Spleen (tissue), 11 donors: Measurements from ENCODE around the gene KRT10. TPM values are rescaled to one million over a fixed set of nuclear protein-coding genes. Genes with fewer than 3 reads are reported as not detected.
A peak's percentile ranks its signal among the peaks of the same experiment; 100 is the strongest.

Experiments
- DNase-seq: peaks from one replicate; pipeline ENCODE4 v3.0.0-alpha.2; 2020
- H3K27ac ChIP-seq, 8 donors: fragments of 200-600 bp; sonication (generic) in 7 of 8; 1 replicate in 4 of 8; 2 replicates in 4 of 8; pipeline versions ENCODE4 v1.5.0 to v1.8.0; 2016 to 2021; ENCODE audit warnings: inconsistent platforms in 4 of 8, mild to moderate bottlenecking in 4 of 8, moderate library complexity in 1 of 8
- H3K27me3 ChIP-seq, 7 donors: fragments of 200-600 bp; sonication (generic) in 6 of 7; replicated peaks in 1 of 7; 1 replicate in 4 of 7; 2 replicates in 3 of 7; pipeline versions ENCODE4 v1.5.0 to v1.8.0; 2016 to 2021; ENCODE audit warnings: inconsistent platforms in 3 of 7, mild to moderate bottlenecking in 1 of 7
- H3K36me3 ChIP-seq, 6 donors: fragments of 200-600 bp; sonication (generic) in 5 of 6; 1 replicate in 4 of 6; 2 replicates in 2 of 6; pipeline versions ENCODE4 v1.5.0 to v1.8.0; 2016 to 2021; ENCODE audit warnings: inconsistent platforms in 2 of 6
- H3K4me1 ChIP-seq, 6 donors: fragments of 200-600 bp; sonication (generic) in 5 of 6; 1 replicate in 3 of 6; 2 replicates in 3 of 6; pipeline versions ENCODE4 v1.5.0 to v1.8.0; 2016 to 2021; ENCODE audit warnings: inconsistent platforms in 3 of 6
- H3K4me3 ChIP-seq, 8 donors: fragments of 200-600 bp; sonication (generic) in 7 of 8; 1 replicate in 4 of 8; 2 replicates in 4 of 8; pipeline versions ENCODE4 v1.5.0 to v1.8.0; 2016 to 2021; ENCODE audit warnings: inconsistent platforms in 4 of 8, mild to moderate bottlenecking in 4 of 8, moderate library complexity in 2 of 8
- H3K9me3 ChIP-seq, 8 donors: fragments of 200-600 bp; sonication (generic) in 7 of 8; 1 replicate in 4 of 8; 2 replicates in 4 of 8; pipeline versions ENCODE4 v1.5.0 to v1.8.0; 2016 to 2021; ENCODE audit warnings: inconsistent platforms in 4 of 8
- CTCF ChIP-seq, 11 experiments: fragments of 200-600 bp in 7 of 11; fragments of 450-650 bp in 4 of 11; sonication (generic) in 4 of 11; IDR thresholded peaks in 8 of 11; conservative IDR thresholded peaks in 3 of 11; 1 replicate in 7 of 11; 2 replicates in 4 of 11; pipeline versions ENCODE4 v1.4.0 to v1.8.0; 2016 to 2021; ENCODE audit warnings: antibody characterized with exemption in 11 of 11, inconsistent platforms in 4 of 11, mild to moderate bottlenecking in 1 of 11
- POLR2A ChIP-seq, 3 donors: fragments of 450-650 bp; IDR thresholded peaks; one replicate each; pipeline ENCODE4 v1.5.1; 2017; ENCODE audit warnings: antibody characterized with exemption in 3 of 3, mild to moderate bottlenecking in 1 of 3
- POLR2AphosphoS5 ChIP-seq, 3 donors: sonication (generic); formaldehyde crosslinking; IDR thresholded peaks; one replicate each; pipeline ENCODE4 v1.5.1; 2017; ENCODE audit warnings: antibody characterized with exemption in 3 of 3
- WGBS, 5 donors: extraction: QIAGEN DNeasy Blood & Tissue Kit in 3 of 5; methylation state at CpG; one replicate each; pipeline versions ENCODE4 v1.1.5 to v1.1.7; 2013 to 2018; 5-methylcytosine and 5-hydroxymethylcytosine counted together
- intact Hi-C: fragments of 100-400 bp; cut with DNase I; formaldehyde crosslinking; loops from one replicate; pipeline ENCODE4 v1.15.0; 2023; ENCODE audit warnings: low total_unique reads
- polyA plus RNA-seq, 3 donors: library from polyadenylated mRNA; stranded (reverse); fragments of 200-250 nt; gene quantifications; one replicate each; pipeline ENCODE4 v1.2.1, GENCODE V29; 2013
- total RNA-seq, 7 donors: library from RNA; depleted of rRNA in 3 of 7; stranded (reverse); fragments of >200 nt in 3 of 7; fragmentation: NEBNext Ultra II Directional in 4 of 7; extraction: Animal tissue kit (Norgen Biotek cat#: 25700) in 4 of 7; gene quantifications; one replicate each; pipeline versions ENCODE4 v1.1.0 to v1.2.1, GENCODE V29; 2016 to 2021
- donor health status: healthy with polysubstance abuse.
- donor health status: DM: no; HTN: no; CAD: no; lungs with moderate emphysema.
- donor health status: DM: no; HTN: no; CAD: no.
- donor health status: Bipolar disorder and iron deficiency.
- donor health status: healthy.
- donor health status: DM: no; HTN: no; CAD: no.
- donor health status: DM: yes; HTN: yes; CAD: no.

KRT10 gene
- total and polyA plus RNA-seq, 10 donors: 4.3 to 41.8 (median 27.7) TPM

GRCh38 chr17:40806131-40806530 lies 16.3 kb downstream of the KRT10 start:
- no peaks in the 10 kb centered on the region for H3K36me3 ChIP-seq
- peaks cover 0 to 85% (median 13%) of the 10 kb centered on the region in 7 donors for H3K27me3 ChIP-seq
- H3K4me3 ChIP-seq: no peak overlapping the region
- TF ChIP-seq POLR2A (IDR thresholded peaks at IDR 0.05) (no peak), POLR2AphosphoS5 (IDR thresholded peaks at IDR 0.05) (no peak), CTCF (IDR thresholded peaks at IDR 0.05 in 8 of 11, conservative IDR thresholded peaks at IDR 0.05 in 3 of 11) (no peak)
- intact Hi-C loops: loop anchor here (10.0 kb wide), 1 partner anchor 519 kb away; no protein-coding TSS in a partner anchor
- H3K4me1 ChIP-seq: peaks cover 0 to 7% (median 0%) of the 10 kb centered on the region in 6 donors
- no peak overlapping the region for H3K27ac ChIP-seq
- WGBS, 5 donors: 80 to 85% (median 83%) methylated on average over 3 of the region's 3 CpGs
- H3K9me3 ChIP-seq: no peaks in the 10 kb centered on the region
- no peak for DNase-seq

GRCh38 chr17:40803617-40804082 lies 18.8 kb downstream of the KRT10 start:
- WGBS, 5 donors: 12 to 15% (median 14%) methylated on average over 13 of the region's 13 CpGs
- TF ChIP-seq POLR2A (IDR thresholded peaks at IDR 0.05): no peak
- no peak for TF ChIP-seq POLR2AphosphoS5 (IDR thresholded peaks at IDR 0.05)
- peak; percentile 71 to 93 (median 82) for TF ChIP-seq CTCF (IDR thresholded peaks at IDR 0.05 in 8 of 11, conservative IDR thresholded peaks at IDR 0.05 in 3 of 11)
- Histone ChIP-seq H3K36me3 (no peaks in the 10 kb centered on the region), H3K27ac (no peak overlapping the region), H3K4me1 (peaks cover 0 to 7% (median 0%) of the 10 kb centered on the region in 6 donors), H3K4me3 (no peak overlapping the region), H3K9me3 (no peaks in the 10 kb centered on the region), H3K27me3 (peaks cover 0 to 79% (median 18%) of the 10 kb centered on the region in 7 donors)
- DNase-seq: peak; percentile 90
- intact Hi-C loops: loop anchor here (5.0 to 10.0 kb wide), 2 partner anchors 521 to 844 kb away; no protein-coding TSS in a partner anchor

GRCh38 chr17:40801157-40801556 lies 21.3 kb downstream of the KRT10 start:
- TF ChIP-seq POLR2AphosphoS5 (IDR thresholded peaks at IDR 0.05): no peak
- no peak for TF ChIP-seq CTCF (IDR thresholded peaks at IDR 0.05 in 8 of 11, conservative IDR thresholded peaks at IDR 0.05 in 3 of 11)
- H3K9me3 ChIP-seq: no peaks in the 10 kb centered on the region

GRCh38 chr17:40800381-40800780 lies 22.0 kb downstream of the KRT10 start:
- H3K27ac ChIP-seq: no peak overlapping the region
- WGBS, 5 donors: 49 to 68% (median 58%) methylated on average over 1 of the region's 1 CpG
- no peak for DNase-seq
- H3K4me1 ChIP-seq: peaks cover 0 to 7% (median 0%) of the 10 kb centered on the region in 6 donors
- H3K4me3 ChIP-seq: no peak overlapping the region
- intact Hi-C loops: loop anchor here (5.0 to 10.0 kb wide), 2 partner anchors 524 to 847 kb away; no protein-coding TSS in a partner anchor
- H3K27me3 ChIP-seq: peaks cover 0 to 78% (median 16%) of the 10 kb centered on the region in 7 donors
- H3K9me3 ChIP-seq: no peaks in the 10 kb centered on the region
- no peak for TF ChIP-seq CTCF (IDR thresholded peaks at IDR 0.05 in 8 of 11, conservative IDR thresholded peaks at IDR 0.05 in 3 of 11)
- no peak for TF ChIP-seq POLR2A (IDR thresholded peaks at IDR 0.05)
- TF ChIP-seq POLR2AphosphoS5 (IDR thresholded peaks at IDR 0.05): no peak
- H3K36me3 ChIP-seq: no peaks in the 10 kb centered on the region

More at GRCh38 chr17:40801157-40801556, 21.3 kb downstream of the KRT10 start:
- Histone ChIP-seq H3K27me3 (peaks cover 0 to 77% (median 16%) of the 10 kb centered on the region in 7 donors), H3K4me1 (peaks cover 0 to 7% (median 0%) of the 10 kb centered on the region in 6 donors), H3K4me3 (no peak overlapping the region), H3K36me3 (no peaks in the 10 kb centered on the region), H3K27ac (no peak overlapping the region)
- 73 to 93% (median 82%) methylated on average over 2 of the region's 2 CpGs for WGBS, 5 donors
- intact Hi-C loops: loop anchor here (5.0 to 10.0 kb wide), 2 partner anchors 524 to 846 kb away; no protein-coding TSS in a partner anchor
- DNase-seq: no peak
